K562 (cell line): ENCODE results near the gene EGFR. TPM values are rescaled to one million over a fixed set of nuclear protein-coding genes. Genes with fewer than 3 reads are reported as not detected.

Experiments
- E2F3 ChIP-seq: fragments of 250-450 bp; sonication (Bioruptor Pico); IDR thresholded peaks from 2 replicates; pipeline ENCODE4 v1.4.0; 2020; ENCODE audit warnings: mild to moderate bottlenecking
- E2F6 ChIP-seq, 2 experiments: IDR thresholded peaks; 2 replicates each; pipeline ENCODE4 v1.6.1; 2011; ENCODE audit warnings: borderline replicate concordance in 1 of 2, control low read depth in 1 of 2, low read depth in 1 of 2, low read length in 1 of 2, mild to moderate bottlenecking in 1 of 2, mixed read lengths in 1 of 2, moderate library complexity in 1 of 2; ENCODE audit not compliant: insufficient read depth in 1 of 2, insufficient read length in 1 of 2, poor library complexity in 1 of 2, severe bottlenecking in 1 of 2; ENCODE audit errors: extremely low read depth in 1 of 2
- ETV5 ChIP-seq: sonication (generic); formaldehyde crosslinking; IDR thresholded peaks from 2 replicates; pipeline ENCODE4 v1.4.0; 2020; ENCODE audit warnings: low read depth, mild to moderate bottlenecking, missing genetic modification reagents
- IFI16 ChIP-seq: fragments of 250-450 bp; sonication (Bioruptor Pico); IDR thresholded peaks from 2 replicates; pipeline ENCODE4 v2.1.2; 2022; ENCODE audit warnings: mild to moderate bottlenecking, inconsistent platforms
- NFYB ChIP-seq: IDR thresholded peaks from 2 replicates; pipeline ENCODE4 v1.6.1; 2011; ENCODE audit warnings: mild to moderate bottlenecking, moderate library complexity; ENCODE audit not compliant: insufficient read length; ENCODE audit errors: extremely low read depth
- RB1 ChIP-seq: fragments of 450-650 bp; IDR thresholded peaks from 2 replicates; pipeline ENCODE4 v1.6.1; 2017; ENCODE audit warnings: low read depth, mild to moderate bottlenecking
- RERE ChIP-seq: sonication (generic); formaldehyde crosslinking; IDR thresholded peaks from 2 replicates; pipeline ENCODE4 v1.8.0; 2023; ENCODE audit warnings: missing genetic modification reagents, mild to moderate bottlenecking, borderline replicate concordance
- SFPQ ChIP-seq: fragments of 200-400 bp; formaldehyde crosslinking; IDR thresholded peaks from 2 replicates; pipeline ENCODE4 v1.6.1; 2017; ENCODE audit warnings: mild to moderate bottlenecking, low read depth, low read length, moderate library complexity
- ZBTB43 ChIP-seq: sonication (generic); formaldehyde crosslinking; IDR thresholded peaks from 2 replicates; pipeline ENCODE4 v1.8.0; 2023; ENCODE audit warnings: mild to moderate bottlenecking, missing genetic modification reagents
- ZFX ChIP-seq: sonication (generic); formaldehyde crosslinking; IDR thresholded peaks from 2 replicates; pipeline ENCODE4 v1.8.0; 2022; ENCODE audit warnings: mild to moderate bottlenecking, missing genetic modification reagents, moderate library complexity
- ZNF696 ChIP-seq: fragments of 250-450 bp; sonication (Bioruptor Pico); conservative IDR thresholded peaks from 2 replicates; pipeline ENCODE4 v1.4.0; 2020; ENCODE audit warnings: mild to moderate bottlenecking, moderate library complexity
- ZNF780A ChIP-seq: fragments of 250-450 bp; sonication (Bioruptor Pico); IDR thresholded peaks from 2 replicates; pipeline ENCODE4 v1.5.0; 2021; ENCODE audit warnings: mild to moderate bottlenecking
- polyA plus RNA-seq, 8 experiments: library from polyadenylated mRNA; depleted of rRNA in 4 of 8; stranded (reverse) in 5 of 8; unstranded in 3 of 8; fragments of >200 nt; fragmentation: Nextera tagmentation in 2 of 8; fragmentation: Illumina TruSeq in 1 of 8; extraction: Ambion mirVana in 2 of 8; extraction: Trizol in 1 of 8; gene quantifications; 2 replicates each; pipeline versions ENCODE4 v1.2.1 to v1.2.3, GENCODE V29; 2011 to 2014; ENCODE audit warnings: inconsistent platforms in 1 of 8, missing spikeins in 1 of 8
- total RNA-seq, 7 experiments: library from RNA; depleted of rRNA in 6 of 7; stranded (reverse); fragments of >200 nt in 6 of 7; fragmentation: Illumina TruSeq in 2 of 7; extraction: Trizol in 2 of 7; gene quantifications; 2 replicates each; pipeline versions ENCODE4 v1.2.1 to v1.2.3, GENCODE V29; 2011 to 2021; ENCODE audit warnings: low replicate concordance in 1 of 7

The EGFR gene
- total and polyA plus RNA-seq, 9 of the 15 experiments (the other 6 are each of a cell fraction or from before 2014, with no cell fraction given) = 0.13 TPM; not detected in 8

GRCh38 chr7:55255496-55256445 lies 237.0 kb downstream of the EGFR start (continued):
- TF ChIP-seq E2F6 (IDR thresholded peaks at IDR 0.05; ENCODE audit: borderline replicate concordance in 1 of 2, extremely low read depth in 1 of 2, insufficient read depth in 1 of 2, insufficient read length in 1 of 2, low read depth in 1 of 2, low read length in 1 of 2, poor library complexity in 1 of 2, severe bottlenecking in 1 of 2) (peak; percentile 55 to 90), ZNF696 (CRISPR knock-in tag) (no peak), ZBTB43 (CRISPR knock-in tag) (no peak), ZNF780A (CRISPR knock-in tag) (no peak), ZFX (CRISPR knock-in tag) (0 out of 2 replicates have a peak, but pooled peaks have one; percentile 10), NFYB (no peak), SFPQ (no peak), RERE (CRISPR knock-in tag) (no peak), E2F3 (CRISPR knock-in tag) (0 out of 2 replicates have a peak, but pooled peaks have one; percentile 22), RB1 (peak; percentile 94), IFI16 (CRISPR knock-in tag) (no peak), ETV5 (CRISPR knock-in tag) (0 out of 2 replicates have a peak, but pooled peaks have one; percentile 32)
